ENCODE measurements around the gene ZNHIT3.
"Not testable (repeated sequence)": the region's sequence is repeated elsewhere in the genome, so short reads cannot be mapped to it uniquely, and the experiment has no call there.

The ZNHIT3 gene

DNA sequence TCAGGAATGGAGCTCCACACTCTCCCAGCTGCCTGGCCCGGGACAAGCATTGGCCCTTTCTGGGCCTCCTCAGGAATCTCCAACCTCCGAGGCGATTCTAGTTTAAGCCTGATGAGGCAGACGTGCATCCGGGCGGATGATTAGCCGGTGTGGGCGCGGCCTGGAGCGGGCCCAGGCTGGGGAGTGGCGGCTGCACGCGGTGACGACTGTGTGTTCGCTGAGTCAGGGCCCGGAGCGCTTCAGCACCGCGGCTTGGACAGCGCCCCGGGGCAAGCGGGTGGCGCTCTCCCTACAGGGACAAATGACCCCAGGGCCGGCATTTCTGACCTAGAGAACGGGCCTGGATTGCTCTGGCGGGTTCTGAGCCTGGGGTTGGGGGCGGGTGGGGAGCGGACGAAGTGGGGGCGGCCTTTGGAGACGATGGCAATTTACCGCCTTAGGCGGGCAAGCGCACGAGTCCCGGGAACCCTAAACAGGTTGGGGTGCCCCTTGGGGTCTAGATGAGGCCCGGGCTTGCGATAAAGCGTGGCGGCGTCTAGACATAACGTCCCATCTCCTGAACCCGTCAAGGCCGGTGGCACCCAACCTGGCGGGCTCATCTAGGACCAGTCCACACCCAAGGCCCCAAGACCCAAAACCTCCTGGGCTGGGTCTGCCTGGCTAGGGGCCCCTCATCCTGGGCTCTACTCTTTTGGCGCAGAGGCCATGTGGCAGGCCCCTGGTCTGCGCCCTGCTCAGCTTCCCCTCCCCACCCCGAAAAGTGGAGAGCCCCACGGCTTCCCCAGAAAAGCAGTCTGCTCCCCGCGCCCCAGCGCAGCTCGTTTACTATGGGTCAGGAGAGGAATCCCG is 22.3 kb upstream of the ZNHIT3 start:
- no peak overlapping the region for H3K4me3 ChIP-seq (ENCODE audit: low read depth, low read length)
- H3K27ac ChIP-seq (ENCODE audit: low read depth, low read length): no peak overlapping the region
- H3K79me2 ChIP-seq (ENCODE audit: control insufficient read depth, insufficient read depth, low read length, unreplicated experiment): no peaks in the 10 kb centered on the region
- peaks cover 90% of the 10 kb centered on the region for H3K27me3 ChIP-seq (ENCODE audit: insufficient read depth, low read length)
- no peaks in the 10 kb centered on the region for H3K4me1 ChIP-seq (ENCODE audit: control insufficient read depth, insufficient read depth, low read length, unreplicated experiment)
- H2AFZ ChIP-seq (ENCODE audit: low read length, unreplicated experiment): no peak overlapping the region
- no peaks in the 10 kb centered on the region for H3K36me3 ChIP-seq (ENCODE audit: insufficient read depth, low read length)

DNA sequence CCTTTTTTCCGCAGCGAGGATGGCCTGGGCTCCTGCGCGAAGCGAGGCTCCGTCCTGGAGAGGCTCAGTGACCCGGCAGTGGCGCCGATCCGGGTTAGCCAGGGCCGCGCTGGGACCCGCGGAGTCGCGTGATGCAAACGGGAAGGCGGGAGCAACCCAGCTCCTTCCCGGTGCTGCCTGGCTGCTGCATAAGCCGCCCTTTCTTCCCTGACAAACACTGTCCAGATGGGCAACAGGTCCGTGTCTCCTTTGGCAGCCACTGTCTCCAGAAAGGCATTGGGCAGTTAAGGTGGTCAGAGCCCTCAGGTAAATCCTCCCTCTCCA is 21.8 kb upstream of the ZNHIT3 start:
- Histone ChIP-seq H3K4me1 (ENCODE audit: control insufficient read depth, insufficient read depth, low read length, unreplicated experiment) (no peaks in the 10 kb centered on the region), H3K27ac (ENCODE audit: low read depth, low read length) (no peak overlapping the region), H3K27me3 (ENCODE audit: insufficient read depth, low read length) (peaks cover 90% of the 10 kb centered on the region), H3K79me2 (ENCODE audit: control insufficient read depth, insufficient read depth, low read length, unreplicated experiment) (no peaks in the 10 kb centered on the region), H3K4me3 (ENCODE audit: low read depth, low read length) (no peak overlapping the region), H3K36me3 (ENCODE audit: insufficient read depth, low read length) (no peaks in the 10 kb centered on the region), H2AFZ (ENCODE audit: low read length, unreplicated experiment) (no peak overlapping the region)

DNA sequence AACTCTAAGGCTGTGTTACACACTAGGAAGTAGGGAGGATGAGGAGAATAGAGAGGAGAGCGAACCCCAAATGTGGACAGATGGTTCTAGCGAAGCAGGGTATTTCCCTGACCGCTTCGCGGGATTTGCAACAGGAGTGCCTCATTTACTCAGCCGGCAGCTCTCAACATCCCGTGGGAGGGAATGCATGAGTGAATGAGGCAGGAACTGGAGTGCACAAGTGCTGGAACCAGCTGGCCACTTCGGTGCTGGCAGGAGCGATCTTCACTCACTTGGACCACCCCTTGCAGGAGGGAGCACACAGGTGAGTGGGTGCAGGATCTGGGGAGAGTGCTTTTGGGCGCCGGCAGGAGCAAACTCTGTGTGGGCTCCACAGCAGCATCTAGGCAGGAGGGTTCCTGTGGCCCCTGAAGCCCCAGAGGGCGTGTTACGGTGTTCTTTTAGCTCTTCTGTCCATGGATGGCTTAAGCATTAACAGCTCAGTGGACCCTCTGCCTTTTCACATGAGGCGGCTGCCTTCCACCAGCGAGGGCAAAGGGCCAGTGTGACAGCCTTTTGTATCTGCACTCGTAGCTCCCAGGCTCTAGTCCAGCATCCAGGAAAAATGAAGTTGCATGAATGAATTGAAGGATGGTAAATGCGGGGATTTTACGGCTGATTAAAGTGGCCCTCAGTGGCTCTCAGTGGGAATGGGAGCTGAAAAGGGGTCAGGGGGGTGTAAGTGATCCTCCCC is 17.4 kb upstream of the ZNHIT3 start:
- H3K79me2 ChIP-seq (ENCODE audit: control insufficient read depth, insufficient read depth, low read length, unreplicated experiment): no peaks in the 10 kb centered on the region
- peaks cover 97% of the 10 kb centered on the region for H3K27me3 ChIP-seq (ENCODE audit: insufficient read depth, low read length)
- H3K4me3 ChIP-seq (ENCODE audit: low read depth, low read length): no peak overlapping the region
- H3K4me1 ChIP-seq (ENCODE audit: control insufficient read depth, insufficient read depth, low read length, unreplicated experiment): no peaks in the 10 kb centered on the region
- no peak overlapping the region for H2AFZ ChIP-seq (ENCODE audit: low read length, unreplicated experiment)
- H3K36me3 ChIP-seq (ENCODE audit: insufficient read depth, low read length): no peaks in the 10 kb centered on the region
- no peak overlapping the region for H3K27ac ChIP-seq (ENCODE audit: low read depth, low read length)

DNA sequence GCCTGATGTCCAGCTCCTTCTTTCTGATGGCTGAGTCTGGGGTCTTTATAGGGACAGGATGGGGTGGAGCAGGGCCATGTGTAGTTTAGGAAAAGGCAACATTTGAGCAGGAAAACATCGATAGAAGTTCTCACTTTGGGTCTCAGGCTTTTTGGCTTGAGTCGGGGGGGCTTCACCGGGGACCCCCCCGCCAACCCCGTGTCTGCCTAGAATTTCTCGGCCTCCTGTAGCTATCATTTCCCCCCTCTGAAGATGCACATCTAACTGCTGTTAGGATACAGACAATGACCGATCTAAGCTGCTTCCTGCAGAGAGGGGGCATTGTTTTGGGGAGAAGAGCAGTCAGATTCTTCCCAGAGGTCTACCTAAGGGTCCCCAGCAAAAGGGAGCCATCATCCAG is 16.7 kb upstream of the ZNHIT3 start:
- no peaks in the 10 kb centered on the region for H3K79me2 ChIP-seq (ENCODE audit: control insufficient read depth, insufficient read depth, low read length, unreplicated experiment)
- H3K4me1 ChIP-seq (ENCODE audit: control insufficient read depth, insufficient read depth, low read length, unreplicated experiment): no peaks in the 10 kb centered on the region
- no peaks in the 10 kb centered on the region for H3K36me3 ChIP-seq (ENCODE audit: insufficient read depth, low read length)
- no peak overlapping the region for H3K4me3 ChIP-seq (ENCODE audit: low read depth, low read length)
- H3K27ac ChIP-seq (ENCODE audit: low read depth, low read length): no peak overlapping the region
- peaks cover 99% of the 10 kb centered on the region for H3K27me3 ChIP-seq (ENCODE audit: insufficient read depth, low read length)
- H2AFZ ChIP-seq (ENCODE audit: low read length, unreplicated experiment): no peak overlapping the region

DNA sequence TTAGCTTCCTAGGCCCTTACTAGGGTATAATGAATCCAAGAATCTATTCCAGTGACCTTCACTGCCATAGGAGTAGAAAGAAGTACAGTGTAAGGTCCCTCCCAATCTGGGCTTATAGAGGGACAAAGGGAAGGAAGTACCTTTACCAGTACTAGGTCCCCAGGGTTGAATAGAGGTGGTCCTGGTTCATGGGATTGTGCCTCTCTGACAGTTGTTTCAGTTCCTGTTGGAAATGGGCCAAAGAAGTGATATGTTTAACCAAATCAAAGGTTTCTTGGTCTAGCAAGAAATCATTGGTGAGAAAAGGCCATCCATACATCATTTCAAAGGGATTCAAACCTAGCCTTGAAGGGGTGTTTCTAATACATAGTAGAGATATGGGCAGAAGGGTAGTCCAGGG is 16.0 kb upstream of the ZNHIT3 start:
- Histone ChIP-seq H3K36me3 (ENCODE audit: insufficient read depth, low read length) (no peaks in the 10 kb centered on the region), H3K4me1 (ENCODE audit: control insufficient read depth, insufficient read depth, low read length, unreplicated experiment) (no peaks in the 10 kb centered on the region), H3K4me3 (ENCODE audit: low read depth, low read length) (no peak overlapping the region), H3K27ac (ENCODE audit: low read depth, low read length) (no peak overlapping the region), H2AFZ (ENCODE audit: low read length, unreplicated experiment) (no peak overlapping the region), H3K79me2 (ENCODE audit: control insufficient read depth, insufficient read depth, low read length, unreplicated experiment) (no peaks in the 10 kb centered on the region), H3K27me3 (ENCODE audit: insufficient read depth, low read length) (peaks cover 99% of the 10 kb centered on the region)

DNA sequence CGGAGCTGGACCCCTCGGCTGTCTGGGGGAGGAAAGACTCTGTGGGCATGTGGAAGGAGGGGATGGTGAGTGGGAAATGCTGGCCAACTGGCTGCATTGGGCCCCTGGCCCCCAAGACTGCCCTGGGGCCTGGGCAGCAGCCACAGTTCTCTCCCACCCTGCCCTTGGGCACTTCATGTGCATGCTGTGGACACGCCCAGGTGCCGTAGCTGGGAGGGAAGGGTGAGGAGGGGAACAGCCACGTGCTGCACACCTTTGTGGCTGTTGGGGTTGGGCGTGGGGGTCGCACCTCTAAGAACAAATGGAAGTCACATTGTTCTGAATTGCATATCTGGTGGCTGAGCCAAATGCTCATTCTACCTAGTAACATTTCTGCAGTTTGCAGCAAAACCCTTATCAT is 11.9 kb upstream of the ZNHIT3 start:
- Histone ChIP-seq H3K79me2 (ENCODE audit: control insufficient read depth, insufficient read depth, low read length, unreplicated experiment) (no peaks in the 10 kb centered on the region), H3K27ac (ENCODE audit: low read depth, low read length) (no peak overlapping the region), H3K27me3 (ENCODE audit: insufficient read depth, low read length) (peaks cover 96% of the 10 kb centered on the region), H3K4me3 (ENCODE audit: low read depth, low read length) (no peak overlapping the region), H2AFZ (ENCODE audit: low read length, unreplicated experiment) (no peak overlapping the region), H3K36me3 (ENCODE audit: insufficient read depth, low read length) (no peaks in the 10 kb centered on the region), H3K4me1 (ENCODE audit: control insufficient read depth, insufficient read depth, low read length, unreplicated experiment) (no peaks in the 10 kb centered on the region)

DNA sequence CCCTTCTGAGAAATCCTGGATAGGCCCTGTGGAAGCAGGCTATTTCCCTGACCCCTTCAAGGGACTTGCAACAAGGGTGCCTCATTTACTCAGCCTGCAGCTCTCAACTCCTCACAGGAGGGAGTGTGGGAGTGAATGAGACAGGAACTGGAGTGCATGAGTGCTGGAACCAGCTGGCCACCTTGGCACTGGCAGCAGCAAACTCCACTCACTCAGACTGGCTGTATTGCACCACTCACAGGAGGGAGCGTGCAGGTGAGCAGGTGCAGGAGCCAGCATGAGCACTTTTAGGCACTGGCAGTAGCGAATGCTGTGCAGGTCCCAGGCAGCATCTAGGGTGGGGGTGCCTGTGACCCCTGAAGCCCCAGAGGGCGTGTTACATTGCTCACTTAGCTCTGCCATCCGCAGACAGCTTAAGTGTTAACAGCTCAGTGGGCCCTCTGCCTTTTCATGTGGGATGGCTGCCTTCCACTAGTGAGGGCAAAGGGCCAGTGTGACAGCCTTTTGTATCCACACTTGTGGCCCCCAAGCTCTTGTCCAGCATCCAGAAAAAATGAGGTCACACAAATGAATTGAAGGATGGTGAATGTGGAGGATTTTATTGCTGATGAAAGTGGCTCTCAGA is 11.0 kb upstream of the ZNHIT3 start:
- Histone ChIP-seq H3K4me3 (ENCODE audit: low read depth, low read length) (no peak overlapping the region), H3K36me3 (ENCODE audit: insufficient read depth, low read length) (no peaks in the 10 kb centered on the region), H3K79me2 (ENCODE audit: control insufficient read depth, insufficient read depth, low read length, unreplicated experiment) (no peaks in the 10 kb centered on the region), H3K4me1 (ENCODE audit: control insufficient read depth, insufficient read depth, low read length, unreplicated experiment) (no peaks in the 10 kb centered on the region), H3K27ac (ENCODE audit: low read depth, low read length) (no peak overlapping the region), H3K27me3 (ENCODE audit: insufficient read depth, low read length) (peaks cover 93% of the 10 kb centered on the region), H2AFZ (ENCODE audit: low read length, unreplicated experiment) (no peak overlapping the region)

DNA sequence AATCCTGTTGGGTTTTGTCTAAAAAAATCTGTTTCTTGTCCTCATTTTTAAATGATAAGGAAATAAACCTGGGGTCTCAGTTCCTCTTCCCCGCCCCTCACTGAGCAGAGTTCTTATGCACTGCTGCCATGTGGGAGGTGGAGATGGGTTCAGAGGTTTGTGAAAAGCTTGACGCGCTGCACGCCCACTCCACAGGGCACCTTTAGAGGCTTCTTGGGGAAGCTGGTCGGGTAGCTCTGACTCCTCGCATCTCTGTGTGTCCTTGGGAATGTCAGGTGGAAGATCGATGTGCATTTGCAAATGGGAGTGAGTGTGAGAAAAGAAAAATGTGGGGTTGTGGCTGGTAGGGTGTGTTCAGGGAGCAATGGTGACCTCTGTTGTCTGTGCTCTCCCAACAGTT is 4.7 kb upstream of the ZNHIT3 start:
- Histone ChIP-seq H3K4me3 (ENCODE audit: low read depth, low read length) (no peak overlapping the region; the same call in 1 of the 2 replicates), H3K4me1 (ENCODE audit: control insufficient read depth, insufficient read depth, low read length, unreplicated experiment) (no peaks in the 10 kb centered on the region), H3K27me3 (ENCODE audit: insufficient read depth, low read length) (peaks cover 40% of the 10 kb centered on the region), H3K79me2 (ENCODE audit: control insufficient read depth, insufficient read depth, low read length, unreplicated experiment) (peaks cover under 1% of the 10 kb centered on the region), H3K27ac (ENCODE audit: low read depth, low read length) (no peak overlapping the region), H2AFZ (ENCODE audit: low read length, unreplicated experiment) (no peak overlapping the region), H3K36me3 (ENCODE audit: insufficient read depth, low read length) (no peaks in the 10 kb centered on the region)

DNA sequence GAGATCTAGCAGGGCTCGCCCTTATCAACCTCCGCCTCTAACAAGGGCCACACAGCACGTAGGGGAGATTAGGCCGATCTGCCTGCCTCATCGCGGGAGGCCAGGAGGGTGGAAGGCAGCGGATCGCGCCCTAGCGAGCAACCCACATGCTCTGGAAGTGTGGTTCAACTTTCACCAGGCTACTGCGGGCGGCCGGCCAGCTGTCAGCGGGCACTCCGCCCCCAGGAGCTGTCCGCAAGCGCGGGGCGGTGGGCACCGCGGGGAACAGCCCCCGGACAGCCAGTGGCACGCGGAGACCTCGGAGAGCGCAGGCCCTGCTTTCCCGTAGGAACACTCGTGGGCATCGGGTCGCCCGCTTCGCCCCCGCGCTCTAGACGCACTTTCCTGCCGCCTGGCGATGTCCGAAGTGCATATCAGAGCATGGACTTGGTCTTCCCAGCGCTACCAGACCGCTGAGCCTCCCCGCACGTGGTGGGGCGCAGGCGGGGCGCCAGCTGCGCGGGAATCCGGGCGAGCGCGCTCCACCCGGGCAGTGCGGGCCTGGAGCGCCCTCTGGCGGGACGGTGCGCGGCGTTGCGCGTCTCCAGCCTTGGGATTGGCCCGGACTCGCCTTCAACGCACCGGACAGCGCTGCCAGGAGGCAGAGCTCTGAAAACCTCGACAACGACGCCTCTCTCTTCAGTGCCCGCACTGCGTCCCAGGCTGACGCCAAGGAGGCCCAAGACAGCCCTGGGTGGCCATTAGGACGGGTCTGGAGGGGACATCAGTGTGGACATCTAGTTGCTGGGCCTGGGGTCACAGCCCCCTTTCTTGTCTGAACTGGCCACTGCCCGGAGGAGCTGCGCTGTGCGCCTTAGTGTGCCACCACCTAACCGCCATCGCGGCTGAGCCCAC is 3.6 kb upstream of the ZNHIT3 start:
- Histone ChIP-seq H3K36me3 (ENCODE audit: insufficient read depth, low read length) (no peaks in the 10 kb centered on the region), H3K4me3 (ENCODE audit: low read depth, low read length) (peak overlapping the region; percentile 76), H2AFZ (ENCODE audit: low read length, unreplicated experiment) (peak overlapping the region; percentile 91), H3K27ac (ENCODE audit: low read depth, low read length) (no peak overlapping the region), H3K4me1 (ENCODE audit: control insufficient read depth, insufficient read depth, low read length, unreplicated experiment) (no peaks in the 10 kb centered on the region), H3K79me2 (ENCODE audit: control insufficient read depth, insufficient read depth, low read length, unreplicated experiment) (peaks cover 10% of the 10 kb centered on the region), H3K27me3 (ENCODE audit: insufficient read depth, low read length) (peaks cover 31% of the 10 kb centered on the region)

DNA sequence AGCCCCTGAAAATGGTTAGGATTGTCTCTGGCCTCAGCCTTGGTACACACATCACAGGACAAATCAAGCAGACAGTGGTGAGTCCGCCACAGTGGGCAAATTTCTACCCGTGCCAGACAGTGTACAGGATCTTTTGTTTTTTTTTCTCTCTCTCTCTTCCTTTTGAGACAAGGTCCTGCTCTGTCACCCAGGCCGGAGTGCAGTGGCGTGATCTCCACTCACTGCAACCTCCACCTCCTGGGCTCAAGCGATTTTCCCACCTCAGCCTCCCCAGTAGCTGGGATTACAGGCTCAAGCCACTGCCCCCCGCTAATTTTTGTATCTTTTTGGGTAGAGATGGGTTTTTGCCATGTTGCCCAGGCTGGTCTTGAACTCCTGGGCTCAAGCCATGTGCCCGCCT is 2.5 kb upstream of the ZNHIT3 start:
- Histone ChIP-seq H3K79me2 (ENCODE audit: control insufficient read depth, insufficient read depth, low read length, unreplicated experiment) (peaks cover 18% of the 10 kb centered on the region), H3K27me3 (ENCODE audit: insufficient read depth, low read length) (peaks cover 21% of the 10 kb centered on the region; the same call in 1 of the 2 replicates)
- not testable (repeated sequence) for H2AFZ ChIP-seq (ENCODE audit: low read length, unreplicated experiment); H3K27ac ChIP-seq (ENCODE audit: low read depth, low read length); H3K4me3 ChIP-seq (ENCODE audit: low read depth, low read length); H3K4me1 ChIP-seq (ENCODE audit: control insufficient read depth, insufficient read depth, low read length, unreplicated experiment); H3K36me3 ChIP-seq (ENCODE audit: insufficient read depth, low read length)

Data from ACC112 (cell line).